ENCODE data around the gene SLC7A1.

DNA sequence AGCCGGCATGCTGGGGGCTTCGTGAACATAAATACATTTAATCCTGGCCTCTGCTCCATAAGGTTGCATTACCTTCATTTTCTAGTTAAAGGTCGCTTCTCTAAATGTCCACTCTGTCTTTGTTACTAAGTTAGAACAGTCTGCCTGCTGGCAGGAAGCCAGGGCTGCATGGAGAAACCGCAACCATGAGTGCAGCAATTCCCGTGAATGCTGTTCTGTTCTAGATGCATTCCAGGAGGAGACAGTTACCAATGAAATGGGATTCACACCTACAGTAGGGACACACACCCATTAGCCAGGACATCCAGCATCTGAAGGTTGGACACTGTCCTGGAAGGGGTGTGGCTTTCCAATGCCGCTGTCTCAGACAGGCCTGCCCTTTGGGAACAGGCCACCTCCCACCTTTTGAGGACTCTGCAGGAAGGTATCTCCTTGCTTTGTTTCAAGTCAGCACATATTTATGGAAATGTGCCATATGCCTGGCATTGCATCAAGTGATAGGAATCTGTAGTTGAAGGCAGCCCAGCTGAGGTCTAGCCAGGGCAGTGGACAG, 129.7 kb downstream of the SLC7A1 start:
- TF ChIP-seq CTCF (IDR thresholded peaks at IDR 0.05) (no peak), POLR2A (IDR thresholded peaks at IDR 0.05) (no peak)
